Measurements from ENCODE around the gene BCL2L13.
A peak's percentile ranks its signal among the peaks of the same experiment; 100 is the strongest.
"Not testable (repeated sequence)": the region's sequence is repeated elsewhere in the genome, so short reads cannot be mapped to it uniquely, and the experiment has no call there.

Gene BCL2L13

GRCh38 chr22:17748555-17749353, 110.2 kb downstream of the BCL2L13 start:
- no peak for DNase-seq (ENCODE audit: low read depth)
- no peak overlapping the region for H3K4me3 ChIP-seq (ENCODE audit: low read depth, low read length)

GRCh38 chr22:17749605-17750395, 111.2 kb downstream of the BCL2L13 start:
- no peak overlapping the region for H3K4me3 ChIP-seq (ENCODE audit: low read depth, low read length)
- DNase-seq (ENCODE audit: low read depth), result no peak

- no peak overlapping the region for H3K4me3 ChIP-seq (ENCODE audit: low read depth, low read length)
- no peak for DNase-seq (ENCODE audit: low read depth)
Observed at GRCh38 chr22:17751596-17751995, 113.0 kb downstream of the BCL2L13 start.

GRCh38 chr22:17753401-17753989, 114.9 kb downstream of the BCL2L13 start:
- DNase-seq (ENCODE audit: low read depth), result no peak

GRCh38 chr22:17754233-17754925, 115.8 kb downstream of the BCL2L13 start:
- H3K4me3 ChIP-seq (ENCODE audit: low read depth, low read length), result no peak overlapping the region
- DNase-seq (ENCODE audit: low read depth), result no peak

More at GRCh38 chr22:17753401-17753989, 114.9 kb downstream of the BCL2L13 start:
- no peak overlapping the region for H3K4me3 ChIP-seq (ENCODE audit: low read depth, low read length)

- no peak overlapping the region for H3K4me3 ChIP-seq (ENCODE audit: low read depth, low read length)
- no peak for DNase-seq (ENCODE audit: low read depth)
Observed at GRCh38 chr22:17761138-17761488, 122.6 kb downstream of the BCL2L13 start.

- not testable (repeated sequence) for H3K4me3 ChIP-seq (ENCODE audit: low read depth, low read length); DNase-seq (ENCODE audit: low read depth)
Observed at GRCh38 chr22:17763442-17763841, 124.9 kb downstream of the BCL2L13 start.

- no peak for DNase-seq (ENCODE audit: low read depth)
- no peak overlapping the region for H3K4me3 ChIP-seq (ENCODE audit: low read depth, low read length)
Observed at GRCh38 chr22:17764036-17764435, 125.5 kb downstream of the BCL2L13 start.

- not testable (repeated sequence) for DNase-seq (ENCODE audit: low read depth)
Observed at GRCh38 chr22:17764852-17765251, 126.3 kb downstream of the BCL2L13 start.

GRCh38 chr22:17767233-17768065, 128.9 kb downstream of the BCL2L13 start:
- no peak for DNase-seq (ENCODE audit: low read depth)
- H3K4me3 ChIP-seq (ENCODE audit: low read depth, low read length), result no peak overlapping the region

More at GRCh38 chr22:17764852-17765251, 126.3 kb downstream of the BCL2L13 start:
- not testable (repeated sequence) for H3K4me3 ChIP-seq (ENCODE audit: low read depth, low read length)

GRCh38 chr22:17769013-17769715, 130.6 kb downstream of the BCL2L13 start:
- no peak for DNase-seq (ENCODE audit: low read depth)
- no peak overlapping the region for H3K4me3 ChIP-seq (ENCODE audit: low read depth, low read length)

- no peak overlapping the region for H3K4me3 ChIP-seq (ENCODE audit: low read depth, low read length)
- no peak for DNase-seq (ENCODE audit: low read depth)
Observed at GRCh38 chr22:17769716-17770082, 131.1 kb downstream of the BCL2L13 start.

GRCh38 chr22:17770180-17771077, 131.9 kb downstream of the BCL2L13 start:
- H3K4me3 ChIP-seq (ENCODE audit: low read depth, low read length), result no peak overlapping the region

GRCh38 chr22:17772249-17772957, 133.8 kb downstream of the BCL2L13 start:
- peak overlapping the region; percentile 60 for H3K4me3 ChIP-seq (ENCODE audit: low read depth, low read length)
- no peak for DNase-seq (ENCODE audit: low read depth)

More at GRCh38 chr22:17770180-17771077, 131.9 kb downstream of the BCL2L13 start:
- DNase-seq (ENCODE audit: low read depth), result no peak

GRCh38 chr22:17772958-17773605, 134.5 kb downstream of the BCL2L13 start:
- peak overlapping the region; percentile 60 for H3K4me3 ChIP-seq (ENCODE audit: low read depth, low read length)
- no peak for DNase-seq (ENCODE audit: low read depth)

- DNase-seq (ENCODE audit: low read depth), result no peak
- peak overlapping the region; percentile 60 for H3K4me3 ChIP-seq (ENCODE audit: low read depth, low read length)
Observed at GRCh38 chr22:17773606-17774205, 135.1 kb downstream of the BCL2L13 start.

All from skeletal muscle cell (primary cell).